Retinal pigment epithelial cell (primary cell): ENCODE results near the gene GABARAP.

Experiments used
- DNase-seq: peaks from one replicate; pipeline ENCODE4 v3.0.0-alpha.2; 2010; ENCODE audit warnings: low read depth
- H3K4me3 ChIP-seq: 2 replicates; pipeline ENCODE4 v1.5.1; 2011; ENCODE audit warnings: mild to moderate bottlenecking, low read length, control low read depth, moderate library complexity
- TF ChIP-seq, protein P1 (sequence below): conservative IDR thresholded peaks from 2 replicates; pipeline ENCODE4 v1.5.1; 2011; ENCODE audit warnings: low read depth, low read length, control low read depth, inconsistent platforms

GABARAP gene

GRCh38 chr17:7190276-7190917 is 51.9 kb downstream of the GABARAP start:
- DNase-seq: no peak
- no peak overlapping the region for H3K4me3 ChIP-seq
- TF ChIP-seq, protein P1, sequence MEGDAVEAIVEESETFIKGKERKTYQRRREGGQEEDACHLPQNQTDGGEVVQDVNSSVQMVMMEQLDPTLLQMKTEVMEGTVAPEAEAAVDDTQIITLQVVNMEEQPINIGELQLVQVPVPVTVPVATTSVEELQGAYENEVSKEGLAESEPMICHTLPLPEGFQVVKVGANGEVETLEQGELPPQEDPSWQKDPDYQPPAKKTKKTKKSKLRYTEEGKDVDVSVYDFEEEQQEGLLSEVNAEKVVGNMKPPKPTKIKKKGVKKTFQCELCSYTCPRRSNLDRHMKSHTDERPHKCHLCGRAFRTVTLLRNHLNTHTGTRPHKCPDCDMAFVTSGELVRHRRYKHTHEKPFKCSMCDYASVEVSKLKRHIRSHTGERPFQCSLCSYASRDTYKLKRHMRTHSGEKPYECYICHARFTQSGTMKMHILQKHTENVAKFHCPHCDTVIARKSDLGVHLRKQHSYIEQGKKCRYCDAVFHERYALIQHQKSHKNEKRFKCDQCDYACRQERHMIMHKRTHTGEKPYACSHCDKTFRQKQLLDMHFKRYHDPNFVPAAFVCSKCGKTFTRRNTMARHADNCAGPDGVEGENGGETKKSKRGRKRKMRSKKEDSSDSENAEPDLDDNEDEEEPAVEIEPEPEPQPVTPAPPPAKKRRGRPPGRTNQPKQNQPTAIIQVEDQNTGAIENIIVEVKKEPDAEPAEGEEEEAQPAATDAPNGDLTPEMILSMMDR: no peak
